Right renal pelvis (tissue), 4 donors: ENCODE data around the gene RUVBL1. TPM values are rescaled to one million over a fixed set of nuclear protein-coding genes. Genes with fewer than 3 reads are reported as not detected.

Experiments used
- DNase-seq, 4 donors: peaks; one replicate each; pipeline ENCODE4 v3.0.0-alpha.2; 2013; ENCODE audit warnings: low read depth in 4 of 4, low spot score in 3 of 4, missing footprints in 1 of 4
- polyA plus RNA-seq, 4 donors: library from polyadenylated mRNA; unstranded; fragments of 120-200 nt; gene quantifications; one replicate each; pipeline ENCODE4 v1.2.1, GENCODE V29; 2013; ENCODE audit not compliant: insufficient read length in 4 of 4

Gene RUVBL1
- polyA plus RNA-seq, 4 donors, result 63.9 to 65.7 (median 64.7) TPM

- DNase-seq, result no peak
Measured at GRCh38 chr3:128143496-128143895, 19.9 kb upstream of the RUVBL1 start.

GRCh38 chr3:128133273-128133883, 9.8 kb upstream of the RUVBL1 start:
- DNase-seq, result no peak

- DNase-seq, result no peak
Measured at GRCh38 chr3:128131897-128132646, 8.5 kb upstream of the RUVBL1 start.

GRCh38 chr3:128128251-128128650, 4.6 kb upstream of the RUVBL1 start:
- no peak for DNase-seq

- DNase-seq, result no peak
Measured at GRCh38 chr3:128127236-128127635, 3.6 kb upstream of the RUVBL1 start.

GRCh38 chr3:128123156-128123537, 465 bp downstream of the RUVBL1 start:
- DNase-seq, result peak in 1 of 4 donors; percentile 5

GRCh38 chr3:128122013-128122412, 1.6 kb downstream of the RUVBL1 start:
- no peak for DNase-seq

GRCh38 chr3:128113817-128114794, 9.5 kb downstream of the RUVBL1 start:
- no peak for DNase-seq

GRCh38 chr3:128112357-128112968, 11.1 kb downstream of the RUVBL1 start:
- no peak for DNase-seq

- DNase-seq, result no peak
Measured at GRCh38 chr3:128111147-128111546, 12.5 kb downstream of the RUVBL1 start.

- DNase-seq, result no peak
Measured at GRCh38 chr3:128107834-128108233, 15.8 kb downstream of the RUVBL1 start.

- no peak for DNase-seq
Measured at GRCh38 chr3:128103136-128103676, 20.4 kb downstream of the RUVBL1 start.

- DNase-seq, result no peak
Measured at GRCh38 chr3:128100638-128101037, 23.0 kb downstream of the RUVBL1 start.

- DNase-seq, result no peak
Measured at GRCh38 chr3:128100161-128100560, 23.5 kb downstream of the RUVBL1 start.

- DNase-seq, result no peak
Measured at GRCh38 chr3:128098234-128098633, 25.4 kb downstream of the RUVBL1 start.

- peak in 2 of 4 donors; percentile 53 to 55 for DNase-seq
Measured at GRCh38 chr3:128095222-128095703, 28.3 kb downstream of the RUVBL1 start.

- DNase-seq, result no peak
Measured at GRCh38 chr3:128094295-128095151, 29.1 kb downstream of the RUVBL1 start.

- no peak for DNase-seq
Measured at GRCh38 chr3:128091586-128091985, 32.0 kb downstream of the RUVBL1 start.

- no peak for DNase-seq
Measured at GRCh38 chr3:128089135-128089534, 34.5 kb downstream of the RUVBL1 start.
